HL-60 (cell line): ENCODE results near the gene ANKRD28.

ENCODE experiments used
- POLR2AphosphoS5 ChIP-seq: IDR thresholded peaks from 2 replicates; pipeline ENCODE4 v1.6.1; 2012; ENCODE audit warnings: low read depth
- SPI1 ChIP-seq: IDR thresholded peaks from 2 replicates; pipeline ENCODE4 v1.6.1; 2012; ENCODE audit warnings: low read depth, mild to moderate bottlenecking, borderline replicate concordance
- TF ChIP-seq, protein P1 (sequence below): IDR thresholded peaks from one replicate; pipeline ENCODE4 v1.5.1; 2011; ENCODE audit warnings: low read length, control low read depth, inconsistent platforms; ENCODE audit not compliant: insufficient read depth
- TF ChIP-seq, protein P2 (sequence below): IDR thresholded peaks from 2 replicates; pipeline ENCODE4 v1.6.1; 2012; ENCODE audit warnings: low read depth; ENCODE audit not compliant: insufficient replicate concordance

DNA sequence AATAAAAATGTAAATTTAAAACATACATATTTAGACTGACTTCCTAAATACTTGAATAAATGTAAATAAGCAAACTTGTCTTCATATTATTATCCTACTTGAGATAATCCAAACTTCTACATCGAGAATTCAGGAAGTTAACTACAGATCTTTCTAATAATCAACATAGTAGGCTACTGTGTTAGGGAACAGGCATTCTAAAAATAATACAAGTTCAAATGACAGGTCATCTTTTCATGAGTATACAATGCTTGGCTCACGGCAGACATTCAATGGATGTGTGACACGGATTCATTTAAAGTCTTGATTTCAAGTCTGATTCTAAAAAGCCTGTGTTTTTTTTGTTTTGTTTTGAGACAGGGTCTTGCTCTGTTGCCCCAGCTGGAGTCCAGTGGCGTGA is 107.5 kb downstream of the ANKRD28 start:
- TF ChIP-seq POLR2AphosphoS5 (no peak), SPI1 (no peak)
- TF ChIP-seq, protein P1, sequence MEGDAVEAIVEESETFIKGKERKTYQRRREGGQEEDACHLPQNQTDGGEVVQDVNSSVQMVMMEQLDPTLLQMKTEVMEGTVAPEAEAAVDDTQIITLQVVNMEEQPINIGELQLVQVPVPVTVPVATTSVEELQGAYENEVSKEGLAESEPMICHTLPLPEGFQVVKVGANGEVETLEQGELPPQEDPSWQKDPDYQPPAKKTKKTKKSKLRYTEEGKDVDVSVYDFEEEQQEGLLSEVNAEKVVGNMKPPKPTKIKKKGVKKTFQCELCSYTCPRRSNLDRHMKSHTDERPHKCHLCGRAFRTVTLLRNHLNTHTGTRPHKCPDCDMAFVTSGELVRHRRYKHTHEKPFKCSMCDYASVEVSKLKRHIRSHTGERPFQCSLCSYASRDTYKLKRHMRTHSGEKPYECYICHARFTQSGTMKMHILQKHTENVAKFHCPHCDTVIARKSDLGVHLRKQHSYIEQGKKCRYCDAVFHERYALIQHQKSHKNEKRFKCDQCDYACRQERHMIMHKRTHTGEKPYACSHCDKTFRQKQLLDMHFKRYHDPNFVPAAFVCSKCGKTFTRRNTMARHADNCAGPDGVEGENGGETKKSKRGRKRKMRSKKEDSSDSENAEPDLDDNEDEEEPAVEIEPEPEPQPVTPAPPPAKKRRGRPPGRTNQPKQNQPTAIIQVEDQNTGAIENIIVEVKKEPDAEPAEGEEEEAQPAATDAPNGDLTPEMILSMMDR = no peak
- TF ChIP-seq, protein P2, sequence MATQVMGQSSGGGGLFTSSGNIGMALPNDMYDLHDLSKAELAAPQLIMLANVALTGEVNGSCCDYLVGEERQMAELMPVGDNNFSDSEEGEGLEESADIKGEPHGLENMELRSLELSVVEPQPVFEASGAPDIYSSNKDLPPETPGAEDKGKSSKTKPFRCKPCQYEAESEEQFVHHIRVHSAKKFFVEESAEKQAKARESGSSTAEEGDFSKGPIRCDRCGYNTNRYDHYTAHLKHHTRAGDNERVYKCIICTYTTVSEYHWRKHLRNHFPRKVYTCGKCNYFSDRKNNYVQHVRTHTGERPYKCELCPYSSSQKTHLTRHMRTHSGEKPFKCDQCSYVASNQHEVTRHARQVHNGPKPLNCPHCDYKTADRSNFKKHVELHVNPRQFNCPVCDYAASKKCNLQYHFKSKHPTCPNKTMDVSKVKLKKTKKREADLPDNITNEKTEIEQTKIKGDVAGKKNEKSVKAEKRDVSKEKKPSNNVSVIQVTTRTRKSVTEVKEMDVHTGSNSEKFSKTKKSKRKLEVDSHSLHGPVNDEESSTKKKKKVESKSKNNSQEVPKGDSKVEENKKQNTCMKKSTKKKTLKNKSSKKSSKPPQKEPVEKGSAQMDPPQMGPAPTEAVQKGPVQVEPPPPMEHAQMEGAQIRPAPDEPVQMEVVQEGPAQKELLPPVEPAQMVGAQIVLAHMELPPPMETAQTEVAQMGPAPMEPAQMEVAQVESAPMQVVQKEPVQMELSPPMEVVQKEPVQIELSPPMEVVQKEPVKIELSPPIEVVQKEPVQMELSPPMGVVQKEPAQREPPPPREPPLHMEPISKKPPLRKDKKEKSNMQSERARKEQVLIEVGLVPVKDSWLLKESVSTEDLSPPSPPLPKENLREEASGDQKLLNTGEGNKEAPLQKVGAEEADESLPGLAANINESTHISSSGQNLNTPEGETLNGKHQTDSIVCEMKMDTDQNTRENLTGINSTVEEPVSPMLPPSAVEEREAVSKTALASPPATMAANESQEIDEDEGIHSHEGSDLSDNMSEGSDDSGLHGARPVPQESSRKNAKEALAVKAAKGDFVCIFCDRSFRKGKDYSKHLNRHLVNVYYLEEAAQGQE = no peak
